H1 (cell line): ENCODE data around the gene SCRN1.

ENCODE experiments used
- CHD2 ChIP-seq: IDR thresholded peaks from 2 replicates; pipeline ENCODE4 v1.6.1; 2012; ENCODE audit warnings: low read length, improper control_type of control experiment
- EZH2 ChIP-seq: fragments of 200-600 bp; sonication (generic); IDR thresholded peaks from 2 replicates; pipeline ENCODE4 v1.7.1; 2012; ENCODE audit warnings: low read depth, mild to moderate bottlenecking, moderate library complexity, low read length, inconsistent platforms; ENCODE audit not compliant: severe bottlenecking
- JUN ChIP-seq: IDR thresholded peaks from 2 replicates; pipeline ENCODE4 v1.6.1; 2011; ENCODE audit warnings: low read depth, mild to moderate bottlenecking, improper control_type of control experiment, low read length
- POLR2AphosphoS5 ChIP-seq: IDR thresholded peaks from 2 replicates; pipeline ENCODE4 v1.6.1; 2011; ENCODE audit warnings: low read depth, low read length
- RAD21 ChIP-seq, 2 experiments: IDR thresholded peaks in 1 of 2; conservative IDR thresholded peaks in 1 of 2; 2 replicates each; pipeline ENCODE4 v1.6.1; 2011; ENCODE audit warnings: low read depth in 2 of 2, low read length in 2 of 2, improper control_type of control experiment in 1 of 2, inconsistent platforms in 1 of 2, mild to moderate bottlenecking in 1 of 2, moderate library complexity in 1 of 2
- SRF ChIP-seq: IDR thresholded peaks from 2 replicates; pipeline ENCODE4 v1.6.1; 2011; ENCODE audit warnings: mild to moderate bottlenecking, low read depth, low read length, moderate library complexity
- YY1 ChIP-seq: IDR thresholded peaks from 2 replicates; pipeline ENCODE4 v1.6.1; 2011; ENCODE audit warnings: low read depth, mild to moderate bottlenecking, low read length
- TF ChIP-seq, protein P1 (sequence below), 3 experiments: IDR thresholded peaks; 1 replicate in 2 of 3; 2 replicates in 1 of 3; pipeline versions ENCODE4 v1.5.1 to v1.6.1; 2011; ENCODE audit warnings: low read length in 3 of 3, mild to moderate bottlenecking in 3 of 3, inconsistent platforms in 2 of 3, low read depth in 1 of 3, moderate library complexity in 1 of 3; ENCODE audit not compliant: insufficient read depth in 1 of 3; ENCODE audit errors: control extremely low read depth in 1 of 3

DNA sequence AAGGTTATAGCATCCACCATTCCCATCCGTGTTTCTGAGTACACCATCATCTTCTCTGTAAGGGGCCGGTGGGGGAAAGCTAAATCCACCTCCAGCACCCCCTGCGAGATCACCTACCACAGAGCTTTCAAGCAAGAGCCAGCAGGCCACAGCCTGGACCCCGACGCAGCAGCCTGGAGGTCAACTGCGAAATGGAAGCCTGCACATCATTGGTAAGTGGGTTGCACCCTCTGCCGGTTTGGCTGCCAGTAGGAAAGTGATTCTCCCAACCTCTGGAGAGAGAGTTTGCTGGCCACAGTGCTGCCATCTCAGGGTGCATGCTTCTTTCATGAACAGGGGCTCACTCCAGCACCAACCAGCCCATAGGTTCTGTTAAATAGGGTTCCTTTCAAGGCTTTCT, 101.6 kb downstream of the SCRN1 start:
- TF ChIP-seq, protein P1, sequence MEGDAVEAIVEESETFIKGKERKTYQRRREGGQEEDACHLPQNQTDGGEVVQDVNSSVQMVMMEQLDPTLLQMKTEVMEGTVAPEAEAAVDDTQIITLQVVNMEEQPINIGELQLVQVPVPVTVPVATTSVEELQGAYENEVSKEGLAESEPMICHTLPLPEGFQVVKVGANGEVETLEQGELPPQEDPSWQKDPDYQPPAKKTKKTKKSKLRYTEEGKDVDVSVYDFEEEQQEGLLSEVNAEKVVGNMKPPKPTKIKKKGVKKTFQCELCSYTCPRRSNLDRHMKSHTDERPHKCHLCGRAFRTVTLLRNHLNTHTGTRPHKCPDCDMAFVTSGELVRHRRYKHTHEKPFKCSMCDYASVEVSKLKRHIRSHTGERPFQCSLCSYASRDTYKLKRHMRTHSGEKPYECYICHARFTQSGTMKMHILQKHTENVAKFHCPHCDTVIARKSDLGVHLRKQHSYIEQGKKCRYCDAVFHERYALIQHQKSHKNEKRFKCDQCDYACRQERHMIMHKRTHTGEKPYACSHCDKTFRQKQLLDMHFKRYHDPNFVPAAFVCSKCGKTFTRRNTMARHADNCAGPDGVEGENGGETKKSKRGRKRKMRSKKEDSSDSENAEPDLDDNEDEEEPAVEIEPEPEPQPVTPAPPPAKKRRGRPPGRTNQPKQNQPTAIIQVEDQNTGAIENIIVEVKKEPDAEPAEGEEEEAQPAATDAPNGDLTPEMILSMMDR (IDR thresholded peaks at IDR 0.05; ENCODE audit: control extremely low read depth in 1 of 3, insufficient read depth in 1 of 3, low read depth in 1 of 3, low read length in 3 of 3) = no peak
- TF ChIP-seq EZH2 (no peak), YY1 (no peak), POLR2AphosphoS5 (no peak), JUN (no peak), RAD21 (IDR thresholded peaks at IDR 0.05 in 1 of 2, conservative IDR thresholded peaks at IDR 0.05 in 1 of 2; ENCODE audit: low read depth in 2 of 2, low read length in 2 of 2) (peak; percentile 27 to 50), SRF (no peak), CHD2 (no peak)
